ENCODE data around the gene BIRC6.

DNA sequence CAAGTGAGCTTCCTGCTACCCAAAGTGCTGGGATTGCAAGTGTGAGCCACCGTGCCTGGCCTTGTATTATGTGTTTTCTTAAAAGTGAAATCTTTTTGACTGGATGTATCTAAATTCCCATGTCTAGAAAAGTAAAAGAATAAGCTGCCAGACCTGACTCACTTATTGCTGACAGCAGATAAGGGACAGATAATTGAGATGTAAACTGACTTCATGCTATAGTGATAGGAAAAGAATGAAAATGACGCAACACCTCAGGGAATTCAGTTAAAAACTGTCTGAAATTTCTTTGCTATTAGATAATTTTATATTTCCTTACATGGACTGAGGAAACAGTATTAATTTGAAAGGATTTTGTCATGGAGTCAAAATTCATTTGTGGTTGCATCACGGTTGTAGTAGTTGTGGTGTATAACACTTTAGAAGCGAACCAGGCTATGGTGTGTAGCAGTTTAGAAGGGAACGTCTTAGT lies 290.4 kb downstream of the BIRC6 start:
- TF ChIP-seq, protein P1, sequence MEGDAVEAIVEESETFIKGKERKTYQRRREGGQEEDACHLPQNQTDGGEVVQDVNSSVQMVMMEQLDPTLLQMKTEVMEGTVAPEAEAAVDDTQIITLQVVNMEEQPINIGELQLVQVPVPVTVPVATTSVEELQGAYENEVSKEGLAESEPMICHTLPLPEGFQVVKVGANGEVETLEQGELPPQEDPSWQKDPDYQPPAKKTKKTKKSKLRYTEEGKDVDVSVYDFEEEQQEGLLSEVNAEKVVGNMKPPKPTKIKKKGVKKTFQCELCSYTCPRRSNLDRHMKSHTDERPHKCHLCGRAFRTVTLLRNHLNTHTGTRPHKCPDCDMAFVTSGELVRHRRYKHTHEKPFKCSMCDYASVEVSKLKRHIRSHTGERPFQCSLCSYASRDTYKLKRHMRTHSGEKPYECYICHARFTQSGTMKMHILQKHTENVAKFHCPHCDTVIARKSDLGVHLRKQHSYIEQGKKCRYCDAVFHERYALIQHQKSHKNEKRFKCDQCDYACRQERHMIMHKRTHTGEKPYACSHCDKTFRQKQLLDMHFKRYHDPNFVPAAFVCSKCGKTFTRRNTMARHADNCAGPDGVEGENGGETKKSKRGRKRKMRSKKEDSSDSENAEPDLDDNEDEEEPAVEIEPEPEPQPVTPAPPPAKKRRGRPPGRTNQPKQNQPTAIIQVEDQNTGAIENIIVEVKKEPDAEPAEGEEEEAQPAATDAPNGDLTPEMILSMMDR (conservative IDR thresholded peaks at IDR 0.05; ENCODE audit: low read length): no peak
- TF ChIP-seq EZH2phosphoT487 (IDR thresholded peaks at IDR 0.05; ENCODE audit: borderline replicate concordance, low read depth, low read length): no peak
